BLaER1 (cell line): ENCODE data around the gene TMEM239.
"Not testable (repeated sequence)": the region's sequence is repeated elsewhere in the genome, so short reads cannot be mapped to it uniquely, and the experiment has no call there.

Source experiments
- H3K27ac ChIP-seq: shearing (Covaris generic); formaldehyde crosslinking; 2 replicates; pipeline ENCODE4 v1.8.1; 2022
- H3K27me3 ChIP-seq: shearing (Covaris generic); formaldehyde crosslinking; 2 replicates; pipeline ENCODE4 v1.8.1; 2022
- H3K36me3 ChIP-seq: shearing (Covaris generic); formaldehyde crosslinking; 2 replicates; pipeline ENCODE4 v1.8.1; 2022
- H3K4me1 ChIP-seq: shearing (Covaris generic); formaldehyde crosslinking; 2 replicates; pipeline ENCODE4 v1.8.1; 2022
- H3K4me2 ChIP-seq: shearing (Covaris generic); formaldehyde crosslinking; 2 replicates; pipeline ENCODE4 v1.8.1; 2022
- H3K4me3 ChIP-seq: shearing (Covaris generic); formaldehyde crosslinking; 2 replicates; pipeline ENCODE4 v1.8.1; 2022
- H3K9ac ChIP-seq: shearing (Covaris generic); formaldehyde crosslinking; 2 replicates; pipeline ENCODE4 v1.8.1; 2022
- H3K9me3 ChIP-seq: shearing (Covaris generic); formaldehyde crosslinking; 2 replicates; pipeline ENCODE4 v1.8.1; 2022
- H4K20me1 ChIP-seq: shearing (Covaris generic); formaldehyde crosslinking; 2 replicates; pipeline ENCODE4 v1.8.1; 2022
- Cebpa-rat ChIP-seq: shearing (Covaris generic); IDR thresholded peaks from 2 replicates; pipeline ENCODE4 v1.8.1; 2022

Gene TMEM239

DNA sequence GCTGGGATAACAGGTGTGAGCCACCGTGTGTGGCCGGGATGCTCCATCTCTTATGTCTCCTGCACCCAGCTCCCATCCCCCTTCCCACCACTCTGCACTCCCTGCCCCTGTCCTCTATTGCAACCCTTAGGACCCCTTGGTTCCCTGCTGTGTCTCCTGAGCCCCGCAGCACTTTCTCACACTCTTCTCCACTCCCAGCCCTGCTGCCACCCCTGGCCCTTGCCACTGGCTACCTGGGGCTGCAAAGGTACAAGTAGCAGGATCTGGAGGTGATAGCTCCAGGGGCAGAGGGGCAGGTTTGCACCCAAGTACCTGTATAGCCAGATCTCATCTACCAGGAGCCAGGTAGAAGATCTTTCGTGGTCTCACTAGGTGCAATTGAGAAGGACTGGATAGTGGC is 9.1 kb upstream of the TMEM239 start:
- H3K4me1 ChIP-seq: peaks cover 5% of the 10 kb centered on the region; the same call in 1 of the 2 replicates
- no peaks in the 10 kb centered on the region for H3K36me3 ChIP-seq
- H3K9ac ChIP-seq: no peak overlapping the region
- no peak overlapping the region for H3K27ac ChIP-seq
- no peak for TF ChIP-seq Cebpa-rat
- no peak overlapping the region for H3K4me3 ChIP-seq
- no peaks in the 10 kb centered on the region for H4K20me1 ChIP-seq
- H3K9me3 ChIP-seq: peaks cover 2% of the 10 kb centered on the region
- peaks cover 28% of the 10 kb centered on the region for H3K27me3 ChIP-seq
- H3K4me2 ChIP-seq: no peak overlapping the region

DNA sequence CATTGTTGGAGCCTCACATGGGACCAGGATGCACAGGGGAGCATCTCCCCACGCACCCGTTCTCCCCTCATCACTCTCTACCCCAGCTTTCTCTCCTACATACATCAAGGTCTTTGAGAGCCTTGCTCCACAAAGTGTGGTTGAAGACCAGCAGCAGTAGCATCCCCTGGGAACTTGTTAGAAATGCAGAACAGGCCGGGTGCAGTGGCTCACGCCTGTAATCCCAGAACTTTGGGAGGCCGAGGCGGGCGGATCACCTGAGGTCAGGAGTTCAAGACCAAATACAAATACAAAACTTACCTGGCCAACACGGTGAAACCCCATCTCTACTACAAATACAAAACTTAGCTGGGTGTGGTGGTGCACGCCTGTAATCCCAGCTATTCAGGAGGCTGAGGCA is 8.2 kb upstream of the TMEM239 start:
- Histone ChIP-seq H3K27me3 (peaks cover 28% of the 10 kb centered on the region), H3K9me3 (peaks cover 11% of the 10 kb centered on the region), H3K4me2 (0 out of 2 replicates have a peak overlapping the region, but pooled peaks have one; percentile 18)
- not testable (repeated sequence) for H3K4me1 ChIP-seq, H3K36me3 ChIP-seq, H4K20me1 ChIP-seq, H3K4me3 ChIP-seq, H3K27ac ChIP-seq, H3K9ac ChIP-seq

DNA sequence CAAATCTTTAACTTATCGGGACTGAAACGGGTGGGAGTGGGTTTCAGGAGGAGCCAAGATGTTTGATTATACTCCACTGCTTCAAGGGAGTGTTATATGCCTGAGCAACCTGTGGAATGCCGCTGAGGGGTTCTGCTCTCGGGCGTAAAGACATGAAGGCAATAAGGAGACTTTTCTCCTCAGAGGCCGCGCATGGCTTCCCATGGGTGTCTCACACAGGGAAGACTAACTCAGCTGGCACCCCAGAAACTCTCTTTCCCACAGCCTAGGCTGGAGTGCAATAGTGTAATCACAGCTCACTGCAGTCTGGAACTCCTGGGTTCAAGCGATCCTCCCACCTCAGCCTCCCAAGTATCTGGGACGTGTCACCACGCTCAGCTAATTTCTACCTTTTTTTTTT is 6.5 kb upstream of the TMEM239 start:
- H3K36me3 ChIP-seq: no peaks in the 10 kb centered on the region
- H4K20me1 ChIP-seq: no peaks in the 10 kb centered on the region
- H3K9me3 ChIP-seq: peaks cover 12% of the 10 kb centered on the region
- no peak overlapping the region for H3K9ac ChIP-seq
- H3K4me3 ChIP-seq: no peak overlapping the region
- peaks cover 16% of the 10 kb centered on the region for H3K27me3 ChIP-seq
- H3K4me1 ChIP-seq: peaks cover 12% of the 10 kb centered on the region
- no peak for TF ChIP-seq Cebpa-rat
- H3K27ac ChIP-seq: no peak overlapping the region
- H3K4me2 ChIP-seq: no peak overlapping the region; the same call in 1 of the 2 replicates

DNA sequence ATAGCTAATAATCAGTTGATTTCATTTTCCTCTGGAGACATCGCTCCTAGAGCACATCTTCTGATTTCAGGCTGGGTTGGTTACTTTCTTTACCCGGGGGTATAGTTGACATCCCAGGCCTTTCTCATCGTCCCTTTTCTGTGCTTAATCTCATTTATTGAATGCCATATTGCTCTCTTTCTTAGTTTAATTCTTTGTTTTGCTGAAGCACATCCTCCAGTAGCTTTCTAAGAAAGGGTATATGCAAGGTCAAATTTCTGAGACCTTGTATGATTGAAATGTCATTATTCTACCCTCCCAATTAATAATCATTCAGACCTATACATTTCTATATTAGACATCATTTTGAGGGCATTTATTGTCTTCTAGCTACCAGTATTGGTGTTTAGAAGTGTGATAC is 4.0 kb upstream of the TMEM239 start:
- Histone ChIP-seq H3K9ac (no peak overlapping the region), H3K4me2 (no peak overlapping the region), H4K20me1 (no peaks in the 10 kb centered on the region), H3K27ac (no peak overlapping the region), H3K36me3 (no peaks in the 10 kb centered on the region), H3K9me3 (peaks cover 12% of the 10 kb centered on the region), H3K27me3 (no peaks in the 10 kb centered on the region), H3K4me3 (no peak overlapping the region), H3K4me1 (peaks cover 26% of the 10 kb centered on the region)
- TF ChIP-seq Cebpa-rat: no peak

DNA sequence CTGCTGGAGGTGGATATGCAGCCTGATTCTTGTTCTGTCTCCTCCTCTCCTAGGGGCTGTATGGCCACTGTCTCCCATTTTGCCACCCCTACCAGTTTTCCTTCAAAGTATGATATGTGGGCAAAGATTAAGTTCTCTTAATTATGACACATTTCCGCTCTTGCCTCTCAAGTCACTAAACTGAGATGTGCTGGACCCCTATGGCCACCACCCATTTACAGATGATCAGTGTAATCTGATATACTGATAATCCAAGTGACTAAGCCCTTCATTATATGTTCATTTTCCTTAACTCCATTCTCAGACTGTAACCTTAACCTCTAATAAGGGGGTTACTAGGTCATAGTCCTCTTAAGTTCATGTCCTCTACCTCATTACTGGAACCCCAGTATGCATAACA is 2.1 kb upstream of the TMEM239 start:
- H3K9ac ChIP-seq: no peak overlapping the region
- H3K4me1 ChIP-seq: peaks cover 42% of the 10 kb centered on the region
- no peak for TF ChIP-seq Cebpa-rat
- no peaks in the 10 kb centered on the region for H4K20me1 ChIP-seq
- H3K4me3 ChIP-seq: no peak overlapping the region
- H3K27me3 ChIP-seq: no peaks in the 10 kb centered on the region
- no peaks in the 10 kb centered on the region for H3K36me3 ChIP-seq
- no peak overlapping the region for H3K27ac ChIP-seq
- H3K4me2 ChIP-seq: peak overlapping the region; percentile 59
- H3K9me3 ChIP-seq: peaks cover 12% of the 10 kb centered on the region

DNA sequence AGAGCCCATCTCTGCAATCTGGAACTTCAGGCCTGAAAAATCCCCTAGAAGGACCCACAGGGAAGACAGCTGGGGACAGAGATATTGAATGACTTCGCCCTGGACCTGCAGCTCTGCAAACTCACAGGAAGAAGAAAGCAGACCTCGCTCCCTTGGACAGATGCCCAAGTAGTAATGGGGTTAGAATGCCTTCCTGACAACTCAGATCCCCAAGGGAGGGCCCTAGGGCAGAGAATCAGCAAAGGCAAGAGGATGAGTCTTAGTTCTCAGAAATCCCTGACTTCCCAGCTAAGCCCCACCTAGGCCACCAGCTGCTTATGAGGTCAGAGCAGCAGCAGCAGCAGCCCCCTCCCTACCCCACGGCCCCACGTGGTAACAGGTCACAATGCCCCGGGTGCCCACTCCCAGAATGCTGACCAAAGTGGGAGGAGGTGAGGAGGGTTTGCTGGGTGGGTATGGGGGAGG is 1.5 kb upstream of the TMEM239 start, which contains the start of gene C20orf141:
Gene C20orf141, plus strand, starts transcription at position 401 of the 465 bp plus-strand sequence. CDS start 198 bp downstream, outside the sequence.
- no peaks in the 10 kb centered on the region for H3K27me3 ChIP-seq
- H3K9ac ChIP-seq: no peak within 1 kb of the TSS
- peaks cover 40% of the 10 kb centered on the region for H3K4me1 ChIP-seq
- H3K36me3 ChIP-seq: no peaks in the 10 kb centered on the region
- H3K4me3 ChIP-seq: no peak within 1 kb of the TSS
- peak within 1 kb of the TSS; percentile 59 for H3K4me2 ChIP-seq
- no peak for TF ChIP-seq Cebpa-rat
- H4K20me1 ChIP-seq: no peaks in the 10 kb centered on the region
- peaks cover 12% of the 10 kb centered on the region for H3K9me3 ChIP-seq
- no peak within 1 kb of the TSS for H3K27ac ChIP-seq

DNA sequence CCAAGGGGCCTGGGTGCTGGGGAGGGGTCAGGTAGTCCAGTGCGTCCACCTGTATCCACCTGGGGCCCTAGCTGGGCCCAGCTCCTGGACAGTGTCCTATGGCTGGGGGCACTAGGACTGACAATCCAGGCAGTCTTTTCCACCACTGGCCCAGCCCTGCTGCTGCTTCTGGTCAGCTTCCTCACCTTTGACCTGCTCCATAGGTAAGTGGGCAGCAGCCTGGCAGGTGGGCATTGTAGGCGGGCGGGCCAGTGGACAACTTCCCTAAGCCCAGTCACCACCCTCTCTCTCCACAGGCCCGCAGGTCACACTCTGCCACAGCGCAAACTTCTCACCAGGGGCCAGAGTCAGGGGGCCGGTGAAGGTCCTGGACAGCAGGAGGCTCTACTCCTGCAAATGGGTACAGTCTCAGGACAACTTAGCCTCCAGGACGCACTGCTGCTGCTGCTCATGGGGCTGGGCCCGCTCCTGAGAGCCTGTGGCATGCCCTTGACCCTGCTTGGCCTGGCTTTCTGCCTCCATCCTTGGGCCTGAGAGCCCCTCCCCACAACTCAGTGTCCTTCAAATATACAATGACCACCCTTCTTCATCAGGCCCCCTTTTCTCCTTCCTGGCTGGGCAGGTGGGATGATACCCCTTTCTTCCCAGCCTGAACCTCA is 793 bp upstream of the TMEM239 start:
- no peaks in the 10 kb centered on the region for H4K20me1 ChIP-seq
- H3K9me3 ChIP-seq: peaks cover 12% of the 10 kb centered on the region
- H3K27ac ChIP-seq: no peak overlapping the region
- H3K4me1 ChIP-seq: peaks cover 37% of the 10 kb centered on the region
- H3K9ac ChIP-seq: no peak overlapping the region
- H3K4me2 ChIP-seq: peak overlapping the region; percentile 59
- no peak for TF ChIP-seq Cebpa-rat
- no peaks in the 10 kb centered on the region for H3K36me3 ChIP-seq
- no peaks in the 10 kb centered on the region for H3K27me3 ChIP-seq
- no peak overlapping the region for H3K4me3 ChIP-seq

DNA sequence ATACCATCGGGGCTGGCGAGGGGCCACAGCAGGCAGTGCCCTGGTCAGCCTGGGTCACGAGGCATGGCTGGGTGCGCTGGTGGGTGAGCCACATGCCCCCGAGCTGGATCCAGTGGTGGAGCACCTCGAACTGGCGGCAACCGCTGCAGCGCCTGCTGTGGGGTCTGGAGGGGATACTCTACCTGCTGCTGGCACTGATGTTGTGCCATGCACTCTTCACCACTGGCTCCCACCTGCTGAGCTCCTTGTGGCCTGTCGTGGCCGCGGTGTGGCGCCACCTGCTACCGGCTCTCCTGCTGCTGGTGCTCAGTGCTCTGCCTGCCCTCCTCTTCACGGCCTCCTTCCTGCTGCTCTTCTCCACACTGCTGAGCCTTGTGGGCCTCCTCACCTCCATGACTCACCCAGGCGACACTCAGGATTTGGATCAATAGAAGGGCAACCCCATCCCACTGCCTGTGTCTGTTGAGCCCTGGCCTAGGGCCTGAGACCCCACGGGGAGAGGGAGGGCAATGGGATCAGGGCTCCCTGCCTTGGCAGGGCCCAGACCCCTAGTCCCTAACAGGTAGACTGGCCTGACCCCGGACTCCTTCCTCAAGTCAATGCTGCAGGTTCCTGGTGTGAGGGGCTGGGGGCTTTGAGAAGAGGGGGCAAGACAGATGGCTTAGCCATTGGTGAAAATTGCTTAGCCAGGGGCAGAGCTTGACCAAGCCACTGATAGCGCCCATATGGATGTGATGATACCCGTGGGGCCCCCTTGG is 598 bp downstream of the TMEM239 start:
- Histone ChIP-seq H3K9ac (no peak overlapping the region), H3K27ac (no peak overlapping the region), H3K4me3 (no peak overlapping the region), H3K4me2 (no peak overlapping the region), H3K9me3 (peaks cover 12% of the 10 kb centered on the region), H4K20me1 (no peaks in the 10 kb centered on the region), H3K36me3 (no peaks in the 10 kb centered on the region), H3K4me1 (peaks cover 45% of the 10 kb centered on the region), H3K27me3 (no peaks in the 10 kb centered on the region)
- TF ChIP-seq Cebpa-rat: no peak

DNA sequence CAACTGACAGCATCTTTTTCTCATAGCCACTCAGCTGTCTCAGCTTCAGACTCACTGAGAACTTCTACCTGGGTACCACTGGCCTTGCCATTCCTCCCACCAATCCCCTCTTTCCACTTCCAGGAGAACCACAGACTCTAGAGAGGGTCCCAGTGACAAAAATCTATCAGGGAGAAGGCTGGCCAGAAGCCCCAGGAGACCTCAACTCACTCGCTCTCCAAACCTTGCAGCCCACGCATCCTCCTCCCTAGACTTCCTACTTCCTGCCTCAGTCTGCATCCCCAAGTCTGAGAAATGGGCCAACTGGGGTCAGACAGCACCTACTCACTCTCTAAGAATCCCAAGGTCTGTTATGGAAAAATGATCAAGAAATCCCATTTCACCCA is 1.2 kb downstream of the TMEM239 start:
- Histone ChIP-seq H3K27me3 (no peaks in the 10 kb centered on the region), H3K36me3 (no peaks in the 10 kb centered on the region), H4K20me1 (no peaks in the 10 kb centered on the region), H3K4me1 (peaks cover 50% of the 10 kb centered on the region), H3K9ac (no peak overlapping the region), H3K4me3 (no peak overlapping the region), H3K27ac (no peak overlapping the region), H3K9me3 (peaks cover 6% of the 10 kb centered on the region; the same call in 1 of the 2 replicates), H3K4me2 (no peak overlapping the region)
- TF ChIP-seq Cebpa-rat: no peak

DNA sequence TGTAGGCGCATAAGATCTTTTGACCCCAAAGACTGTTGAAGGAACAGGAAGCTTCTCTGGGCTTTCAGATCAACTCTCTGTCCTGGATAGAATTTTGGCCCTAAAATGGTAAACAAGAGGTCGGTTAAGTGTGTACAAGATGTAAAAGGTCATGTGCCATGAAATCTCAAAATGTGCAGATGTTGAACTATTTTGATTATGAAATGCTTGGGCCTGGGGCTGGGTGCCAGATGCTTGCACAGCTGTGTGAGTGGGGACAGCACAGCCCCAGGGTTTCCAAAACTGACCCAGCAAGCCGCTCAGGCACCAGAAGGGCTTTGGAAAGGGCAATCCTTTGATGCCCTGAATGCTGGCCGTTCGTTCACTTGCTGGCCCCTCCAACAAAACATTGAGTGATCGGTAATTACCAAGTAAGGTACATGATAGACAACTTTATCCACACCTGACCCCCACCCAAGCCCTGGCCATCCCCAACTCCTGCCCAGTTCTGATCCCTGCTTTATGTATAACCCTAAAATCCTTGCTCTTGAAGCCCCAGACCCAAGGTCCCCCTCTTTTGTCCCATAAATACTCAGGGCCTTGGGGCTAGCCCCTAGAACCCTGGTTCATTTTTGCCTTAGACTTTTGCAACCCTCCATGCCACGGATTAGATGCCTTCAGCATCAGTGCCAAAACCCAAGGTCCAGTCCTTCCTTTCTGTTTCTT is 1.9 kb downstream of the TMEM239 start:
- H3K9me3 ChIP-seq: no peaks in the 10 kb centered on the region
- H4K20me1 ChIP-seq: no peaks in the 10 kb centered on the region
- no peaks in the 10 kb centered on the region for H3K27me3 ChIP-seq
- no peak for TF ChIP-seq Cebpa-rat
- H3K4me1 ChIP-seq: peaks cover 51% of the 10 kb centered on the region
- H3K9ac ChIP-seq: no peak overlapping the region
- H3K27ac ChIP-seq: no peak overlapping the region
- no peaks in the 10 kb centered on the region for H3K36me3 ChIP-seq
- peak overlapping the region; percentile 6; the same call in 1 of the 2 replicates for H3K4me2 ChIP-seq
- no peak overlapping the region for H3K4me3 ChIP-seq
